Osteoblast (primary cell): ENCODE measurements around the gene PRKCE. TPM values are rescaled to one million over a fixed set of nuclear protein-coding genes. Genes with fewer than 3 reads are reported as not detected.

Experiments used
- DNase-seq: peaks from one replicate; pipeline ENCODE4 v3.0.0; 2011; ENCODE audit warnings: low spot score, mixed read lengths; ENCODE audit not compliant: insufficient read length; ENCODE audit errors: missing footprints
- H2AFZ ChIP-seq: 2 replicates; pipeline ENCODE4 v1.6.0; 2011; ENCODE audit warnings: mild to moderate bottlenecking, low read length
- H3K27ac ChIP-seq: 2 replicates; pipeline ENCODE4 v1.5.1; 2011; ENCODE audit warnings: mild to moderate bottlenecking, low read depth, low read length, moderate library complexity
- H3K27me3 ChIP-seq: 2 replicates; pipeline ENCODE4 v1.6.0; 2012; ENCODE audit warnings: mild to moderate bottlenecking, control low read depth, inconsistent platforms, low read length, moderate library complexity; ENCODE audit not compliant: insufficient read depth
- H3K36me3 ChIP-seq: 2 replicates; pipeline ENCODE4 v1.5.1; 2011; ENCODE audit warnings: mild to moderate bottlenecking, low read length, control low read depth, moderate library complexity; ENCODE audit not compliant: insufficient read depth
- H3K4me1 ChIP-seq: 2 replicates; pipeline ENCODE4 v1.5.1; 2011; ENCODE audit warnings: mild to moderate bottlenecking, low read length, control low read depth, moderate library complexity; ENCODE audit not compliant: insufficient read depth
- H3K4me2 ChIP-seq: 2 replicates; pipeline ENCODE4 v1.6.0; 2011; ENCODE audit warnings: mild to moderate bottlenecking, low read length; ENCODE audit not compliant: insufficient read depth
- H3K4me3 ChIP-seq: fragments of 200-600 bp; sonication (generic); 3 replicates; pipeline ENCODE4 v1.5.1; 2012; ENCODE audit warnings: mild to moderate bottlenecking, low read length, inconsistent platforms; ENCODE audit not compliant: insufficient read depth
- H3K79me2 ChIP-seq: 2 replicates; pipeline ENCODE4 v1.6.0; 2012; ENCODE audit warnings: mild to moderate bottlenecking, low read length, control low read depth, inconsistent platforms; ENCODE audit not compliant: insufficient read depth
- H3K9me3 ChIP-seq: 2 replicates; pipeline ENCODE4 v1.5.1; 2011; ENCODE audit warnings: low read depth, low read length, control low read depth
- H4K20me1 ChIP-seq: 2 replicates; pipeline ENCODE4 v1.6.0; 2012; ENCODE audit warnings: mild to moderate bottlenecking, low read length, control low read depth; ENCODE audit not compliant: insufficient read depth
- total RNA-seq: library from RNA; depleted of rRNA; stranded (reverse); fragments of >200 nt; gene quantifications from 2 replicates; pipeline ENCODE4 v1.2.3, GENCODE V29; 2012
- TF ChIP-seq, protein P1 (sequence below): IDR thresholded peaks from 2 replicates; pipeline ENCODE4 v1.5.1; 2011; ENCODE audit warnings: mild to moderate bottlenecking, low read depth, low read length, moderate library complexity; ENCODE audit errors: extremely low read depth

Gene PRKCE
- total RNA-seq, 1 donor: 22.1 TPM

GRCh38 chr2:45992021-45992740 lies 340.7 kb downstream of the PRKCE start:
- no peak for DNase-seq
- H3K9me3 ChIP-seq: no peaks in the 10 kb centered on the region
- peaks cover 27% of the 10 kb centered on the region for H3K4me1 ChIP-seq
- no peaks in the 10 kb centered on the region for H3K36me3 ChIP-seq
- H3K79me2 ChIP-seq: no peaks in the 10 kb centered on the region
- H3K27me3 ChIP-seq: no peaks in the 10 kb centered on the region
- H2AFZ ChIP-seq: peak overlapping the region; percentile 0
- H4K20me1 ChIP-seq: no peaks in the 10 kb centered on the region
- peak overlapping the region; percentile 79 for H3K27ac ChIP-seq
- no peak overlapping the region for H3K4me3 ChIP-seq
- TF ChIP-seq, protein P1, sequence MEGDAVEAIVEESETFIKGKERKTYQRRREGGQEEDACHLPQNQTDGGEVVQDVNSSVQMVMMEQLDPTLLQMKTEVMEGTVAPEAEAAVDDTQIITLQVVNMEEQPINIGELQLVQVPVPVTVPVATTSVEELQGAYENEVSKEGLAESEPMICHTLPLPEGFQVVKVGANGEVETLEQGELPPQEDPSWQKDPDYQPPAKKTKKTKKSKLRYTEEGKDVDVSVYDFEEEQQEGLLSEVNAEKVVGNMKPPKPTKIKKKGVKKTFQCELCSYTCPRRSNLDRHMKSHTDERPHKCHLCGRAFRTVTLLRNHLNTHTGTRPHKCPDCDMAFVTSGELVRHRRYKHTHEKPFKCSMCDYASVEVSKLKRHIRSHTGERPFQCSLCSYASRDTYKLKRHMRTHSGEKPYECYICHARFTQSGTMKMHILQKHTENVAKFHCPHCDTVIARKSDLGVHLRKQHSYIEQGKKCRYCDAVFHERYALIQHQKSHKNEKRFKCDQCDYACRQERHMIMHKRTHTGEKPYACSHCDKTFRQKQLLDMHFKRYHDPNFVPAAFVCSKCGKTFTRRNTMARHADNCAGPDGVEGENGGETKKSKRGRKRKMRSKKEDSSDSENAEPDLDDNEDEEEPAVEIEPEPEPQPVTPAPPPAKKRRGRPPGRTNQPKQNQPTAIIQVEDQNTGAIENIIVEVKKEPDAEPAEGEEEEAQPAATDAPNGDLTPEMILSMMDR: no peak
- peak overlapping the region; percentile 30 for H3K4me2 ChIP-seq

DNA sequence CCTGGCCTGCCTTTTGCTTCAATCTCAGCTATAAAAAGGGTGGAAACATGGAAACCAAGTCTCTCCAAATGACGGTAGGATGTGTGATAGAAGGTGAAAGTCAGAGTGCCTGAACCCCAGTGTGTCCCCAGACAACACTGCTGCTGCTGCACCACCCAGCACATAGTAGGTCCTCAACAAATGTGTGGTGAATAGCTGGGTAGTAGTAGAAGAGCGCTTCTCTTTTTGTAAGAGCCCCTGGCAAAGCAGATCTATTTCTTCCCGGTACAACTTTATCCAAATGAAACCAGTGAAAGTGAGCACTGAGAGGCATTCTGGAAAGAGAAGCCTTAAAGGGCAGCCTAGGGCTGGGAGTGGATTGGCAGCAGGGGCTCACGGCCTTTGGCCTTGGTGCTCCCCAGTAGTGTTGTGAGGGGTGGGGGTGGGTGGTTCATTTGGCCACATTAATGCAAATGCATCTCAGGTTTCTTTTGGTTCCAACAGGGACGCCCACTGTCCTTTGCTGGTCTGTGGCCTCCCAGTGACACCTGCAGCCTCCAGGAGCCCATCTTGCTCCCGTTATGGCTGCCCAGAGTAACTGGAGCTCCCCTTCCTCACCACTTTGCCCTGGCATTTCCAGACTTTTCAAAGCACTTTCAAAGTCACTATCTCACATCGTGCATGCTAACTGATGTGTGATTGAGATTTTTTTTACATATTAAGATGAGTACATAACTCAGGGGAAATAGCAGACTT lies 341.4 kb downstream of the PRKCE start:
- no peak for DNase-seq
- Histone ChIP-seq H4K20me1 (no peaks in the 10 kb centered on the region), H2AFZ (peak overlapping the region; percentile 36), H3K4me2 (peak overlapping the region; percentile 30), H3K4me3 (no peak overlapping the region), H3K27me3 (no peaks in the 10 kb centered on the region), H3K79me2 (no peaks in the 10 kb centered on the region), H3K36me3 (no peaks in the 10 kb centered on the region), H3K9me3 (no peaks in the 10 kb centered on the region), H3K4me1 (peaks cover 27% of the 10 kb centered on the region), H3K27ac (peak overlapping the region; percentile 79)
- TF ChIP-seq, protein P1: no peak

GRCh38 chr2:45993476-45993991 lies 342.1 kb downstream of the PRKCE start:
- TF ChIP-seq, protein P1: peak; percentile 96
- Histone ChIP-seq H3K27ac (peak overlapping the region; percentile 79), H2AFZ (peak overlapping the region; percentile 71), H3K27me3 (no peaks in the 10 kb centered on the region), H3K4me3 (no peak overlapping the region), H3K9me3 (no peaks in the 10 kb centered on the region), H3K79me2 (no peaks in the 10 kb centered on the region), H3K36me3 (no peaks in the 10 kb centered on the region), H3K4me1 (peaks cover 27% of the 10 kb centered on the region), H3K4me2 (peak overlapping the region; percentile 30), H4K20me1 (no peaks in the 10 kb centered on the region)
- DNase-seq: peak; percentile 84

GRCh38 chr2:45994060-45994459 lies 342.6 kb downstream of the PRKCE start:
- H3K27ac ChIP-seq: no peak overlapping the region
- peaks cover 27% of the 10 kb centered on the region for H3K4me1 ChIP-seq
- no peak for DNase-seq
- no peaks in the 10 kb centered on the region for H3K27me3 ChIP-seq
- H3K9me3 ChIP-seq: no peaks in the 10 kb centered on the region
- TF ChIP-seq, protein P1: no peak
- H3K36me3 ChIP-seq: no peaks in the 10 kb centered on the region
- no peaks in the 10 kb centered on the region for H3K79me2 ChIP-seq
- H4K20me1 ChIP-seq: no peaks in the 10 kb centered on the region
- H3K4me2 ChIP-seq: no peak overlapping the region
- H3K4me3 ChIP-seq: no peak overlapping the region
- no peak overlapping the region for H2AFZ ChIP-seq
